NCI-H446 (cell line): ENCODE data around the gene VPS13D.

ENCODE experiments used
- DNase-seq, 2 experiments: peaks; one replicate each; lab custom pipeline; 2025; lab: John Stamatoyannopoulos, UW

The VPS13D gene

GRCh38 chr1:12404918-12405317, 175.1 kb downstream of the VPS13D start:
- DNase-seq, result no peak

- DNase-seq, result no peak
These were observed 175.7 kb downstream of the VPS13D start for GRCh38 chr1:12405325-12406210.

DNA sequence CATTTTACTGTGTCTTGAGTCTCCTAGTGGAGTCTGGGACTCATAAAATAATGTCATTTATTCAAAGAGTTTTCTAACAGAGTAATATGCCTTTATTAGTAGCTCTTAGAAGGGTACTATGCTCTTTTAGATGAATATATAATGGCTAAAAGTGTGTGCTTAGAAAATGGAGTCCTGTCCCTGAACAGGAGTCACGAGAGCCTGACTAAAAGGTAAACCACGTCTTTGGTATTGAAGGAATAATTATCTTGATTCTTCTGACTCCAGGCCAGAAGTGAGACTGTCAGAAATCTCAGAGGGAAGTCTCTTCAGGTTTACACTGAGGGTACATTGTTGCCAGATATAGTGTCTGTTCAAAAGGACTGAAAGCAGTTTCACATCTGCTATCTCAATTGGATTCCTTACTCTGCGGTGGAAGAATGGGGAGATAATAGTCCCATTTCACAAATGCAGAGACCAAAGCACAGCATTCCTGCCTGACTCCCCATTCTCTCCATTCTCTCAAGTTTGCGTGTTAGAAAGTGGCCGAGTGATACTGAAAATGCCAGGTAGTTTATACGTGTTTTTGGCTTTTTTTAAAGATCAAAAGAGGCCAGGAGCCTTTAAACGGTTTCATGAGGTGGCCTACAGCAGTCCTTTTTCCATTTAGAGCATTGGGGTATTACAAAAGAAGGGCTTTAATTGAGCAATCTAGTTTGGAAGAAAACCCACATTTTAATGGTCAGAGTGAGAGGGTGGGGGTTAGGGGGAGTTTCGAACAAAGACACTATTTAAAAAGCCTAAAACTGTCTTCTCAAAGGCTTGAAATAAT, 176.6 kb downstream of the VPS13D start:
- no peak for DNase-seq

DNA sequence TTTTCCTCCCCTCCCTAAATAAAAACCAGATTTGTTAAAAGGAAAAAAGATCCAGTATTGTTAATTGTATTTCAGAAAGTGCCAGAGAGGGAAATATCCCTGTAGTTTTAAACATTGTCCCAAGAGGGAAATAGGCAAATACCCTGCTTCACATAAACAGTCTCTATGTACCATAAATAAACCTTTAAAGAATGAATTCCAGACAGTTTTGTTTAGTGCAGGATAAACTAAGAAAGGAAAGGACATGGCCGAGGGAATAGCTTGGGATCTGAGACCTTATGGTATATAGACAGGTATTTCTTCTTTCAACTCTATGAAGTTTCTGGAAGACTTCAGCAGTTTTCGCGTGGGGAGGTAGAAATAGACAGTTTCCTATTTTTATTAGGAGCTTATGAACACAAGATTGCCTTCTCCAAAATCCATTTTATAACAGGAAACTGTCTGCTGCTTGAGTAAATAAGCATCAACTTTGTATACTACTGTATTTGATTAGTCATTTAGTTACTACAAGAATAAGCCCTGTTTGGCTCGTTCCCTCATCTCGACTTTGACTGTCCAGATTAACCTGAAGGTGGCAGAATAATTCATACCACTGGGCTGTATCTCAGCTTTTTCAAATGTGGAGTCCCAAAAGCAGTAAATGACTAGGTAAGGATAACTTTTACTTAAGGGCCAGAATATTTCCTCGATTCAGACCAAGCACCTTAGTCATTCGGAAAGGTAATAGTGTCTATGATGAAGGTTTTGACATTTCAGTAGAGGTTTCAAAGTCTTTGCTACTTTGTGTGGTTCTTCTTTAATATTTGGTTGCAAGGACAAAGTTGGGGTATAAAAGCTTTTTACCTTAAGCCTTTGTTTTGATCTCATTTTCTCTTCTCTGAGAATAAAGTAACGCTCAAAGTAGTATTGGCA, 177.5 kb downstream of the VPS13D start:
- DNase-seq, result no peak

DNA sequence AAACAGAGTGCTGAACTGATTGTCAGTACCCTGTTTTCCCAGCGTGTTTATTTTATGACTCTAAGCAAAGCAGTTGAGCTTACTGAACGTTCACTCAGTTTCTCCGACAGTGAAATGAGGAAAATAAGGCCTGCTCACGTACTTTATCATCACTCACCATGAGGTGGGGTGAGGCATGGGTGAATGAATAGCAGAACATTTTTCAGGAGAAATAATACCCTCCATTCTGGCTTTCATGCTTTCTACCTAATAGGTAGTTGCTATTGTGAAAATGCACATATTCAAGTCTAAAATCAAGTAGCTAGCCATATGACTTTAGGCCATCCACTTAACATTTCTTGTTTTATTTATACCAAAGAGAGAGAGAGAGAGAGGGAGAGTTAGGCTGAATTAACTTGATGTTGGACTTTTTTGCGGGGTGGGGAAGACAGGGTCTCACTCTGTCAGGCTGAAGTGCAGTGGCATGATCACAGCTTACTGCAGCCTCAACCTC, 178.2 kb downstream of the VPS13D start:
- DNase-seq, result no peak

- DNase-seq, result no peak
These were observed 178.8 kb downstream of the VPS13D start for GRCh38 chr1:12408662-12409061.

- DNase-seq, result no peak
These were observed 179.9 kb downstream of the VPS13D start for GRCh38 chr1:12409681-12410080.

DNA sequence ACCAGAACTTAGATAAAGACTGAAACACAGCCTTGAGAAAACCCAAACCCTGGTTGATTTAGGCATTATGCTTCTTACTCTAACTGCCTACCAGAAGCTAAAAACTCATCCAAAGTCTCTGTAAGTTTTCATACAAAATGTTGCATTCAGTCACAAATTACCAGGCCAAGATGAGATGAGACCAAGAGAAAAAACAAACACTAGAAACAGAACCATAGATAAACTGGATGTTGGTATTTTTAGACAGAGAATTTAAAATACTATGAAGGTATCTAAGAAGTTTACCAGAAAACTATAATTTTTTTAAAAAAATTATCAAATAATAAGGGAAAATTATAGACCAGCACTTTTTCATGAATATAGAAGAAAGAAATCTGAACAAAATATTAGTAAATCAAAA, 180.5 kb downstream of the VPS13D start:
- no peak for DNase-seq

DNA sequence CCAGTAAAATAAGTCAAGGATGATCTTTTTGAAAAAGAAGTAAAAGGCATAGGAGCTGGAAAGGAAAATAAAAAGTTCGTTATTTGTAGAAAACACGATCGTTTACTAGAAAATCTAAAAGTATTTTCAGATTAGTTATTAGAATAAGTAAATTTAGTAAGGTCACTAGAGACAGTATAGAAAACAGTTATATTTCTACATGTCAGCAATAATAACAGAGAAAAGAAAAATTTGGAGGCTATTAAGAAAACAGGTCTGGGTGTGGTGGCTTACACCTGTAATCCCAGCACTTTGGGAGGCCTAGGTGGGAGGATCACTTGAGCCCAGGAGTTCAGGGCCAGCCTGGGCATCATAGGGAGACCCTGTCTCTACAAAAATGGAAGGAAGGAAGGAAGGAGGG, 181.3 kb downstream of the VPS13D start:
- DNase-seq, result no peak

DNA sequence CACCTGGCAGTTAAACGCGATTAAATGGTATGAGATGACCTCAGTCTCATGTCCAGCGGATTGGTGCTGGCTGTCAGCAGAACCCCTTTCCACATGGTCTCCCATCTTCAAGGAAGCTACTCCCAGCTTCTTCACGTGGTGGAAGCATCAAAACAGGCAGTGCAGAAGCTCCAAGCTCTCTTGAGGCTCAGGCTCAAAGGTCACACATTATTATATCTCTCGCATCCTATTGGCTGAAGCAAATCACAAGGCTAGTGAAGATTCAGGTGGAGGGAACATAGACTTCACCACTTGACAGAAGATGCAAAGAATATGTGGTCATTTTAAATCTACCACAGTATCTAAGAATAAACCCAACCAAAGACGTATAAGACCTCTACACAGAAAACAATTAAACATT, 181.9 kb downstream of the VPS13D start:
- DNase-seq, result no peak

- no peak for DNase-seq
These were observed 182.6 kb downstream of the VPS13D start for GRCh38 chr1:12412439-12412838.

GRCh38 chr1:12413664-12414410, 184.0 kb downstream of the VPS13D start:
- no peak for DNase-seq

GRCh38 chr1:12414444-12415018, 184.7 kb downstream of the VPS13D start:
- DNase-seq, result no peak

GRCh38 chr1:12415038-12415466, 185.2 kb downstream of the VPS13D start:
- no peak for DNase-seq

DNA sequence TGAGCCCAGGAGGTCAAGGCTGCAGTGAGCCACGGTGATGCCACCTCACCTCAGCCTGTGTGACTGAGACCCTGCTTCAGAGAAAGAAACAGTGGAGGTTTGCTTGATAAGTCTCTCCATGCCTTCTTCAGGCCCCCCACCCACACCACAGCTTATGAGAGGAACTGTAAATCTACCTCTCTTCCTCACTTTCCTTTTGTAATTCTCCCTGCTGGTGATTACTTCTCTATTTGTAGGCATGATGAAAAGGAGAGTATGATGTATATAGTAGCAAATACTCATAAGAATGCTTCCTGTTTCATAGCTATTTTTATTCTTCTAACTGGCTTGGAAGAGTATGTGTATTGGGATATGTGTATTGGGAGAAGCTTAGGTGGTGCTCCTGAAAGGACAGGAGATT, 186.3 kb downstream of the VPS13D start:
- DNase-seq, result no peak

GRCh38 chr1:12416744-12417143, 186.9 kb downstream of the VPS13D start:
- no peak for DNase-seq

- DNase-seq, result no peak
These were observed 187.6 kb downstream of the VPS13D start for GRCh38 chr1:12417389-12417788.

DNA sequence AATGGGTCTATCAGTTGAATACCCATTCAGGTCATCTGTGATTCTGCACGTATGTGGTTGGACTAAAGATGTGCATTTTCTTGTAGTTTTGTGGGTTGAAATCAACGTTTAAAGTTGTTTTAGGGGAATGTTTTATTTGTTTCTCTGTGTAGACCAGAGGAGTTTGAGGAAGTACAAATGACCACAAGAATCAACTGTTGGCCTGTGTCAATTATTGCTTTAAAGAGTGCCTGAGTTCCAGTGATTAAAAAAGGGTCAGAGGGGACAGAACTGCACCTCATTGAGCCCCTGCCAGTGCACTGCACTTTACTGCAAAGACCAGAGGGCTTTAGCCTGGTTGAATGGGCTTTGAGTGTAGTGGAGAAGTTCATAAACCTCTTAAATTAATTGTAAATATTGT, 190.3 kb downstream of the VPS13D start:
- no peak for DNase-seq

DNA sequence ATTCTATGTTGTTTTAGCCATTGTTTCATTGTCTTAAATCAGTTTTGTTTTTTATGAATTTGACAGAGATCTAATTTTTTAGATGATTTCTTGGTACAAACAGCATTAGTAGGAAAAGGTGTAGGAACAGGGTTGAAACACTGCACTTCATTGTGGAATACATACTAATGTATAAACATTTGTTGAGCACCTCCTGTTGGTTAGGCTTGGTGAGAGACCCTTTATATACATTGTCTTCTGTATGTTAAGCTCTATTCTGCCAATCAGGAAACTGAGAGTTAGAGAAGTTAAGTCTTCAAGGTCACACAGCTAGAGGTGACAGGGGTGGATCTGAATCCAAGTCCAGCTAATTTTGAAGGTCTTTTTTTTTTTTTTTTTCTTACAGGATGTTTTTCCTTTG, 192.7 kb downstream of the VPS13D start:
- DNase-seq, result no peak

DNA sequence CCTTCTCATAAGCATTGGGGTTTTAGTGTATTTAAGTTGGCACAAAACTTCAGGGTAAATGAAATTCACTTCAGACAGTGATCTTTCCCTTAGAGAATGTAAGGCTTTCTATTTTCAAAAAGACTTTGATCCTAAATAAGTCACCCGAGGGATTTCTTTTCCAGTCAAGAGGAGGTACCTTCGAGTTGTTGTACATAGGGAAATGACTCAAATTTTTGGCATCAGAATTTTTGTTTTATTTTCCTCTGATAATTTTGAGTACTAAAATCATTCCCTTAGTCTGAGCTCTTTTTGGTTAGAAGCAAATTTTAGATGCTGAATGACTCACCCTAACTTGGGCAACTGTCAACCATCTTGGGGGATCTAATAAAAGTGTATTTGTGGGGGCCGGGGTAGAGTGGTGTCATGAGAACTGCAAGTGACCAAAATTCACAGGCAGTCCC, 194.3 kb downstream of the VPS13D start:
- DNase-seq, result no peak

GRCh38 chr1:12424793-12425192, 195.0 kb downstream of the VPS13D start:
- DNase-seq, result no peak
